Measurements from ENCODE around the gene RPS6KB2.

The RPS6KB2 gene

DNA sequence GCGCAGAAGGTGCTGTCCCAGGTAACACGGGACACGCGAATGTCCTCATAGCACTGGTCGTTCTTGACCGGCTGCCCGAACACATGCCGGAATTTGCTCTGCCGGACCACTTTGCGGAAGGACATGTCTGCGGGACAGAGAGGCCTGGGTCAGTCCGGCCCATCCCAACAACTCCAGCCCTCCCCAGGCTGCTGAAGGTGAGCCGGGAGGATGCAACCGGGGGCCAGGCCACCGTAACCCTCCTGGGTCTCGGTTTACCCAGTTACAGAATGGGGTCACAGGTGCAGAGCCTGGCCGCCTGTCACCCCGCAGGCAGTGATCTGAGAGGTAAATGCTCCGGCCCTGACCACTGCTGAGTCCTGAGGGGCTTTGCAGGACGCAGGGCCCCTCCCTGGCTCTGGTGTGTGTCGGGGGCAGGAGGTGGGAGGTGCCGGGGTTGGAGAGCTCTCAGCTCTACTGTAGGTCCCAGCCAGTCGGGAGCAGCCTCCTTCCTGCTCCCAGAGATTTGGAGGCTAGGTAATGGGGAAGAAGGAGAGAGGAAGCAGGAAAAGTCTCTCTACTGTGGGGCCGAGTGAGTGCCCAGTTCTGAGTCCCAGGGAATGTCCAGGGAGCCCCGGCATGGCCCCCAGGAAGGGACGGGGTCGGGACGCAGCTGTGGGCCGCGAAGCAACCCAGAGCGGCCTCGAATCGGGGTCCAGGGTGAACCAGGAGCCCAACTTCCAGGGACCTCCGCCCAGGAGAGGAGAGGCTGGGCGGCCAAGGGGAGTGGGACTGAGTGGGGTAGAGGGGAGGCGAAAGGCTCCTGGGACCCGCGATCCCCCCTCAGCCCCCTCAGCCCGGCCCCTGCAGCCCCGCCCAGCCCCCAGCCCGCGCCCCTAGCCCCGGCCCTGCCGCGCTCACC is 14.5 kb downstream of the RPS6KB2 start:
- DNase-seq (ENCODE audit: low spot score), result no peak

DNA sequence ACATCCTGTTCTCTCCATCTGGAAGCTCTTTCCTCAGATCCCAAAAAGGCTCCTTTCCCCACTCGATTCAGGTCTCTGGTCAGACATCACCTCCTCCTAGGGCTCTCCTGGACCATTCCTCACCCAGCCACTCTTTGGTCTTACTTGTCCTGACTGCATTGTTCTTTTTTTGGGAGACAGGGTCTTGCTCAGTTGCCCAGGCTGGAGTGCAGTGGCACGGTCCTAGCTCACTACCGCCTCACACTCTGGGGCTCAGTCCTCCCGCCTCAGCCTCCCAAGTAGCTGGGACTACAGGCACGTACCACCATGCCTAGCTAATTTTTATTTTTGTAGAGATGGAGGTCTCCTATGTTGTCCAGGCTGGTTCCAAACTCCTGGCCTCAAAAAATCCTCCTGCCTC is 17.2 kb downstream of the RPS6KB2 start:
- DNase-seq (ENCODE audit: low spot score), result no peak

DNA sequence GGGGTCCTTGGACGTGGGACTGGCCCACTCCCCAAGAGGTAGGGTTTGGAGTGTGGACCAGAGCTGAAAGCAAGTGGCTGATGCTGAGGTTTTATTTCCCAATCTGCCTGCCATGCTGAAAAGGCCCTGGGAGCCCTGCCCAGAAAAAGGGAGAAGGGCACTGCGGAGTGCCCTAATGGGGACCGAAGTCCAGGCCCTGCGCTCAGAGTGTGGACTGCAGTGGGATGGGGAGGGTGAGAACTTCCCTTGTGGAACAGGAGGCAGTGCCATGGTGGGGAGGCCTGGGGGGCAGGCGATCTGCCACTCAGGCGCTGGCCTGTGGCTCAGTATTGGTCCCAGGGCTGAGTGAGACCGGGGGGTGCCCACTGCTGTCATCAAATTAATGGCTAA is 19.9 kb downstream of the RPS6KB2 start:
- DNase-seq (ENCODE audit: low spot score), result no peak

DNA sequence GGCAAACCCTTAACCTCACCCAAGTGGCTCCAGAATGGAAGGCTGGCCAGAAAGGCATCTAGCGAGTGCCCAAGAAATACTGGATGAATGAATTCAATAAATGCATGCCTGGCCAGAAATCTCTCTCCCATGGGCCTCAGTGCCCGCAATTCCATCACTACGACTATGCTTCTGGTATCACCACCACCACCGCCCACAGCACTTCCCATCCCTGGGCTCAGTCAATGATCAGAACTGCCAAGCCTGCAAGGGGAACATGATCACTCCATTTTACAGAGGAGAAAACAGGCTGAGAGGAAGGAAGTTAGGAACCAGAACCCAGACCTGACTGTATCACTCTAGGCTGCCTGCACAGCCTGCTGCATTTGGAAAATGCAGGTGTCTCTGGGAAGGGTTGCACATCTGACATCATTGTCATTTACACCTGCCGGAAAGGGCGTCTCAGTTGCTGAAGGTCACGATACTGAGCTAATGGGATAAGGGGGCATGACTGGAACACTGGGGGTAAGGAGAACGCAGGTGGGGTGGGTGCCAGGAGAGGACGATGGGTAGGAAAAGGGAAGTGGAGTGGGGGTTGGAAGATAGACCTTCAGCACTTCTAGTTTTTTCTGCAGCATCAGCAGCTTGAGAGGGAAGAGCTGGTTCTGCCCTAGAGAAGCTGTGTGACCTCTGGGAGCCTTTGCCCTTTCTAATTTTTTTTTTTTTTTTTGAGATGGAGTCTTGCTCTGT is 21.0 kb downstream of the RPS6KB2 start:
- no peak for DNase-seq (ENCODE audit: low spot score)

DNA sequence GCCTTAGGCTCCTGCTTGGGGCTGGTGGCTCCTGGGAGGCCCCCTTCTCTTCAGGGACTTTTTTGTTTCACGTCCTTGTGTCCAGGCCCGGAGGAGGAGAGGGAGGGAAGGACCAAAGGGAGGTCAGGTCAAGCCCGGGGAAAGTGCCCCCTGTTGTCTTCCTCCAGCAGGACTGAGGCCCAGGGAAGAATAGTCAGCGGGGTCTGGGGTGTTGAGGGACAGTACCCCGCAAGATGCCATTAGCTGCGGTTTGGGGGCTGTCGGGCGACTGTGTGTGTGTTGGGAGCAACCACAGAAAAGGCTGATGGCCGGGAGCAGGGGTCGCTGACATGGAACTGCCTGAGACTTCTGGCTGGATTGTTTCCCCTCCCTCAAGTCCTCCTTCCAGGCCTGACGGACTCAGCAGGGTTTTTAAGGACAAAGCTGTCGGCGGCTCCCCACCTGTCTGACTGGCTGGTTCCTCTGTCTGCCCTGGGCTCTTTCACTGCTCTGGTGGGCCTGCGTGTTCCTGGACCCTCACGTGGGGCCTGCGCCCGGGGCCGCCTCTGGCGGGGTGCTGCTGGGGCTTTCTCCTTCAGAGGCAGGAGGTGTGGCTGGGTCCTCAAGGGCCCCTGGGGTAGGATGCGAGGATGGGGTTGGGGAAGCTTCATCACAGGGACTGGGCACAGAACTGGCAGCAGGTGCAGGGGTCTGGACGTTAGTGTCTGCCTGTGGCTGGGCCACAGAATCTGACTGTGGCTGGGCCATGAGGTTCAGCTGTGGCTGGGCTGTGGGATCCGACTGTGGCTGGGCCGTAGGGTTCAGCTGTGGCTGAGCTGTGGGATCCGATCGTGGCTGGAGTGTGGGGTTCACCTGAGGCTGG is 22.7 kb downstream of the RPS6KB2 start:
- DNase-seq (ENCODE audit: low spot score), result no peak

DNA sequence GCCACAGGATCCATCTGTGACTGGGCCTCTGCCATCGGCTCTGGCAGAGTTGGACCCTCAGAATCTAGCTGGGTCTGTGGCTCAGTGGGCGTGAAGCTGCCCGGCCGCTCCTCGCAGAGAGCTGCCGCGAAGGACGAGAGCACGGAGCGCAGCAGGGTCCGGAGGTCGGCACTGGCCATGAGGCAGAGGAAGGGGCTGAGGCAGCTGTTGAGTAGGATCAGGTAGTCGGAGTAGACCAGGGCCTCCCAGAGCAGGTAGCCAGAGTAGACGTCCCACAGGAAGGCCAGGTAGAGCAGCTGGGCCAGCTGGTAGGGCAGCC is 23.3 kb downstream of the RPS6KB2 start:
- no peak for DNase-seq (ENCODE audit: low spot score)

DNA sequence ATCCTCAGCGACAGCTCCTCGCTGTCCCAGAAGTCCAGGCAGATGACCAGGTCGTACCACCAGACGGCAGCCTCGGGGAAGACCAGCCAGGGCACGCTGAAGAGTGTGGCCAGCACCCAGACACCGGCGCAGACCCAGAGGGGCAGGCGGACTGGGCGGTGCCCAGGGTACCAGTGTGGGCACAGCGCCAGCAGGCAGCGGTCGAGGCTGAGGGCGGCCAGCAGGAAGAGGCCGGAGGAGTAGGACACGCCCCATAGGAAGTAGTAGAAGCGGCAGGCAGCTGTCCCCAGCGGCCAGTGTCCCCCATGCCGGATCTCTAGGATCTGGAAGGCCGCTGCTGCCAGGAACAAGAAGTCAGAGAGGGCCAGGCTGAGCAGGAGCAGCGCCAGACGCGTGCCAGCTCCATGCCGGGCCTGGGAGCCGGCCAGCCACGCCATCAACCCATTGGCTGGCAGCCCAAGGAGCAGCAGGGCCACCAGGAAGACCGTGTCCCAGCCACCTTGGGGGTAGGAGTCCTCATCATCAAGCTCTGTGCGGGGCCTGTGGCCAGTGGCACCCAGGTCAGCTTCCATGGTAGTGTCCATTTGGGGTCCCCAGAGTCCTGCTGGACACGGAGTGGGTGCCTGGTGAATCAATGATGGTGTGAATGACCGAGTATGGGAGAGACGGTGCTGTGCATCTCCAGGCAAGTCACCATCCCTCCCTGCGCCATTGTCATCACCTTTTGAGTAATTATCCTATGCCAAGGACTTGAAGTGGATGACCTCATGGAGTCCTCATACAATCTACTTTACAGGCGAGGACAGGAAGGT is 24.1 kb downstream of the RPS6KB2 start, which contains the start of gene GPR152:
GPR152 (minus strand) TSS at position 589 of the 812 bp plus-strand sequence; CDS start at position 584, 5 bp downstream.
- no peak for DNase-seq (ENCODE audit: low spot score)

DNA sequence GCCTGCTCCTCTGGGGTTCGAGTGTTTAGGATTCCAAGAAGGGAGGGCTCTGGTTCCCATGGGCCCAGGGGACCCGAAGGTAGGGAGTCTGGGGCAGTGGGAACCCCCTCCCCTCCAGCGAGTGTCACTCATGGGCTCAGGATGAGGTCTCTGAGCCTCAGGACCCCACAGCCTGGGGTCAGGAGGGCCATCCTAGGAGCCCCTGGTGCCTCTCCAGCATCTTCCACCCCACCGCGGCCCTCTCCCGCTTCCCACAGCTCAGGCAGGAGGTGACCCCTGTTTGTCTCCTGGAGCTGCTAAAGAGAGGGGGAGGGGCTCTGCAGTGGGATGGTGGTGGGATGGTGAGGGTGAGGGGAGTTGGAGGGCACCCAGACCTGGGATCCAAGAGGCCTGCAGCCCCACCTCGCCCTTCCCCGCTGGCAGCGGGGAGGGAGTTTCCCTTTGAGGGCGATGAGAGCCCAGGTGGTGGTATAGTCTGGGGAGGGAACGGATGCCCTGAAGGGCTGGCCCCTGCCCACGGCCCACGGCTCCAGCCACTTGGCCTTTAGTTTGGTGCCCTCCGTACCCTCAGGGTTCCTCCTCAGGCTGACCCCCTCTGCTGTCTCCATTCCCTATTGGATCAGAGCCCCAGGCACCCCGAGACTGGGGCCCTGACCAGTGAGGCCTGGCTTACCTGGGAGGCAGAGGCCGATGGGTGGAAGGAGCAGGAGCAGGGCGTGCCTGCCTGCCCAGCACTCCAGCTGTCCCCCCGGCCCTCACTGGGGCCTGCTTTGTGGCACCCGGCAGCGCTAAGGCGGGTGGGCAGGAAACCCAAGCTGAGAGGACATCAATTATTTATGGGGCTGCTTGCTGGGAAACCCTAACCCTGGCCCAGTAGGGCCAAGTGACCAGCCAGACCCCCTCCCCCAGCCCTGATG is 25.8 kb downstream of the RPS6KB2 start:
- no peak for DNase-seq (ENCODE audit: low spot score)

DNA sequence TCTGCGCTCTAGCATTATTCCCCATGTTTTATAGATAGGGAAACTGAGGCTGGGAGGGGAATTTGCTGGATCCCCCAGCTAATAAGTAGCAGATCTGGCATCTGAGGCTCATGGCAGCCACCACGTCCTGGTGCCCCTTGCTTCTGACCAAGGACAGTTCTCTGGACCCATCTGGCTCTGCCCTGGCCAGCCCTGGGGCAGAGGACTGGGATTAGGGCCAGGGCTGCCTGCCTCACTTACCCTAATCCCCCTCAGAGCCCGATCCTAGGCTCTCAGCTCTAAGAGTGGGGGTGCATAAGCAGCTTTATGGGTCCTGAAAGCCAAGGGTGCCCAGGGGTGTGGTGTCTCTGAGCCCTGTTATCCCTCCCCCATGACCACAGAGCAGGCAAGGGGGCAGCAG is 26.8 kb downstream of the RPS6KB2 start, which contains the start of gene CABP4:
CABP4 (plus strand) TSS at position 301 of the 400 bp plus-strand sequence; CDS start at position 371, 70 bp downstream.
- no peak for DNase-seq (ENCODE audit: low spot score)

DNA sequence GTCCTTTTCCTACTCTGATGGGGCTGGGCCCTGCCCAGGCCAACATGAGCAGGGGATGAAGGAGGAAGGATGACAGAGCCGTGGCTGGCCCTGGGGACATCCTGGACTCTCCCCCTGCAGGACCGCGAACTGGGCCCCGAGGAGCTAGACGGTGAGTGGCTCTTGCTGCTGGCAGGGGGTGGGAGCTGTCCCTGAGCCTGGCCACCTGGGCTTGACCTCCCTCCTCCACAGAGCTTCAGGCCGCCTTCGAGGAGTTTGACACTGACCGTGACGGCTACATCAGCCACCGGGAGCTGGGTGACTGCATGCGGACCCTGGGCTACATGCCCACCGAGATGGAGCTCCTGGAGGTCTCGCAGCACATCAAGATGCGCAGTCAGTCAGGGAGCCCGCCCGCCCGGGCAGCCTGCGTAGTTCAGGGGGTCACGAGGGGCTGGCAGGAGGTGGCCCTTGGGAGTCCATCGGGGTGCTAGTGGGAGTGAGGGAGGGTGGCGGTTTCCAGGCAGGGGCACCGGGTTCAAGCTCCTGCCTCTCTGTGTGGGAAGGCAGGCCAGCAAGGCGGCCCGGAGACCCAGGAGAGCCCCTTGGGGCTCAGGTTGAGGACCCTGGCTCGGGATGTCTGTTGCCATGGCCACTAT is 27.9 kb downstream of the RPS6KB2 start:
- no peak for DNase-seq (ENCODE audit: low spot score)

DNA sequence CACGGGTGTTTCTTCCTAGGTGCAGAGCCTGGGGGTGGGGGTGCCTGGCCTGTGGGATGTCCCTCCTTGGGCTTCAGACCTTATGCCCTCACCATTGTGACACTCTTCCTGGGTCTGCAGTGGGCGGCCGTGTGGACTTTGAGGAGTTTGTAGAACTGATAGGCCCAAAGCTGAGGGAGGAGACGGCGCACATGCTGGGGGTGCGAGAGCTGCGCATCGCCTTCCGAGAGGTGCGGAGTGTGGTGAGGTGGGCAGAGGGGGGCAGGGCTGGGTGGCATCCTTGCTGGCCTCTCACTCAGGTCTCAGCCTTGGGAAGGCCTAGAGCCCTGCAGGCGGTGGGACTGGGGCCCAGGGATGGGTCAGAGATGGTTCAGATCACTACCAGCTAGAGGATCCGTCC is 29.2 kb downstream of the RPS6KB2 start:
- no peak for DNase-seq (ENCODE audit: low spot score)

DNA sequence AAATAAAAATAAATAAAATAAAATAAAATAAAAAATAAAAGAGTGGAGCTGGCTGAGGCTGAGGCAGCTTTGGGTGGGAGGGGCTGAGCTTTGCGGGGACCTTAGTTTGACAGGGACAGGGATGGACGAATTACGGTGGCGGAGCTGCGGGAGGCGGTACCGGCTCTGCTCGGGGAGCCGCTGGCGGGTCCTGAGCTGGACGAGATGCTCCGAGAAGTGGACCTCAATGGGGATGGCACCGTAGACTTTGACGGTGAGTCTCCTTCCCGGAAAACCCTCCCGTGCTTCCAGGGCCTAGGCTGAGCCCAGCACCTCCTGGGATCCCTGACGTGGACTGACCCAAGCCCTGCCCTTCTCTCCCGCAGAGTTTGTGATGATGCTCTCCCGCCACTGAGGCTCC is 30.0 kb downstream of the RPS6KB2 start:
- DNase-seq (ENCODE audit: low spot score), result no peak

DNA sequence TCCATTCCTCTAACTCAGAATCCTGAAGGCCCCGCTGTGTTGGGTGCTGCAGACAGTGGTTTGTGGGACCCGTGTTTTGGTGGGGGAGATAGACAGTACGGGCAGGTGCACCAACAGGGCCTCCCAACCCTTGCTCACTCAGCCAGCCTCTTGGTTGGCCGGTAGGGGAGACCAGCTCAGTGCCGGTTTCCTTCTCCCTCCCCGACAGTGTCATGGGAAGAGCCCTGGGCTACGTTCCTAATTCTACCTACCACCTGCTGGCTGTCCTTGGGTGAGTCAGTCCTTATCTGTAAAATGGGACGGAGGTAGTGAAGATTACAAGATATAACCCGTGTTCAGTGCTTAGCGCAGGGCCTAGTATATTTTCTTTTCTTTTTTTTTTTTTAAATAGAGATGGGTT is 34.9 kb downstream of the RPS6KB2 start:
- no peak for DNase-seq (ENCODE audit: low spot score)

DNA sequence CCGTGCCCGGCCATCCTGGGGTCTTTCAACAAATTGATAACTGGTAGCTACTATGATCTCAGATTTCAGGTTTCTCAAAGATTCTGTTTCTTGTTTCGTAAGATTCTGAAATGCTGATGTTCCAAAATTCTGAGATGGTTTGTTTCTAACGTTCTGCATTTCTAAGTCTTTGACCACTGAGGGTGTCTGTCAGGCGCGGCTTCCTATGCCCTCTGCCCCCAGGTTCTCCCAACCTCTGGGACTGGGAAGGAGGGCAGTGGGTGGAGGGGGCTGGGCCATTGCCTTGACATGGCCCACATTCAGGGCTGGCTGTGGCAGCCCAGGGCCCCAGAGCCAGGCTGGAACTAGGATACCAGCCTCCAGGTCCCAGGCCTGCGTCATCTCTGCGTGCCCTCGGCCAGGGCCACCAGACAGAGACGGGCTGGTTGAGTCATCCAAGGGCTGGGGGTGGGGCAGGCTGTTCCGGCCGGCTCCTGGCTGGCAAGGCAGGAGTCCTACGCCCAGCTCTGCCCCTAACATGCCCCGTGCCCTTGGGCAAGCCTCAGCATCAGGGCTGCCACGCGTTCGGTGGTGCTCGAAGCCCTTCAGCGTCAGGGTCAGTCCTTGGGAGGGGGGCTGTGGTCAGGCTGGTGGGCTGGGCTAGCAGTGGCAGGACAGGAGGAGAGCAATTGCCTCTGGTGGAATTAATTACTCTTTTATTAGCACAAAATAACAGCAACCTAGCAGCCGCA is 35.6 kb downstream of the RPS6KB2 start:
- DNase-seq (ENCODE audit: low spot score), result peak; percentile 89

DNA sequence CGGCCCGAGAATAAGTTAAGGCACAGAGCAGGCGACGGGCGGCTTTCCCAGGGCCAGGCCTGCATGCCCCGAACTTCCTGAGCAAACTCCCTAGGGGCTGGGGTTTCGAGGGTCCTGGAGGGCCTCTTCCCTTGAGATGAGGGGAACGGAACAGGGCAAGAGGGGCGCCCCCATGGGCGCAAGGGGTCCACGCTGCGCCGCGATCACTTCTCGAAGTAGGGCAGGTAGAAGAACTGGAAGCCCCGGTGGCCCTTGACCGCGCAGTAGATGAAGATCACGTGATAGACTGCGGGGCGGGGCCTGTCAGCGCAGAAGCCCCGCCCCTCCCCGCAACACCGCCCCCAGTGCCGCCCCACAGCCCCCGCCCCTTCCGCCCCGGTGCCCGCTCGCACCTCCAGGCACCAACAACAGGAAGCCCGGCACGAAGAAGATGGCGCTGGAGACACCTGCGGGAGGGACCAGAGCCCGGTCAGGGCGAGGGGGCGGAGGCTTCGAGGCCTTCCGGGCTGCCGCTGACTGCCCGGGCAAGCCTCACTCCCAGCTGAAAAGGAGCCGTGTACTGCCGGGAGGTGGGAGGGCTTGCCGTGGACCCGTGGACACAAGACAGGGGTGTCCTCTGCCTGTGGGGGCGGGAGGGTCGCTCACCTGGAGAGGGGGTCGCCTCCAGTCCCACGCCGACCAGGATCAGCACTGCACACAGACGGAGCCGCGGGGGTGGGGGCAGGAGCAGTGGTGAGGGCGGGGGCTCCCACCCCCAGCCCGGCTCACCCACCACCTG is 36.3 kb downstream of the RPS6KB2 start:
- peak; percentile 95 for DNase-seq (ENCODE audit: low spot score)

DNA sequence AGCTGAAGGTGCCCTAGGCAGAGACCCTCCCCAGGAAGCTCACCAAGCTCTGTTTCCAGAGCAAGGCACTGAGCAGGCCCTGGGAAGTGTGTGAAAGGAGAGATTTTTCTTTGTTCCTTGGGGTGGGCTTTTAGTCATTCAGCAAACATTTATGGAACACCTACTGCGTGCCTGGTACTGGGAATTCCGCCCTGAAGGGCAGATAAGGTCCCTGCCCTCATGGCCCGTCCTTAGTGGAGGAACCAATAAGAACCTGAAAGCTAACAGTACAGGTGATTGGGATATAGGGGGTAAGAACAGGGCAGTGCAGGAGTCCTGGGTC is 36.9 kb downstream of the RPS6KB2 start:
- peak; percentile 43 for DNase-seq (ENCODE audit: low spot score)

DNA sequence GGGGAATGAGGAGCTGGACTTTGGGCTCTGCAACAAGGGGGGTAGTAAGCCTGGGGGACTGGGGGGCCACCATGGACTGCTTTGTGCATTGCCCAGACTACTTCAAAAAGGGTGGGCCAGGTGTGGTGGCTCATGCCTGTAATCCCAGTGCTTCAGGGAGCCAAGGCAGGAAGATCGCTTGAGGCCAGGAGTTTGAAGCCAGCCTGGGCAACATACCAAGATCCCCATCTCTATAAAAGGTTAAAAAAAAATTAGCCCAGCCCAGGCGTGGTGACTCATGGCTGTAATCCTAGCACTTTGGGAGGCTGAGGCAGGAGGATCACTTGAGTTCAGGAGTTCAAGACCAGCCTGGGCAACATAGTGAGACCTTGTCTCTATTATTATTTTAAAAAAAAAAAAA is 37.2 kb downstream of the RPS6KB2 start:
- DNase-seq (ENCODE audit: low spot score), result peak; percentile 65

DNA sequence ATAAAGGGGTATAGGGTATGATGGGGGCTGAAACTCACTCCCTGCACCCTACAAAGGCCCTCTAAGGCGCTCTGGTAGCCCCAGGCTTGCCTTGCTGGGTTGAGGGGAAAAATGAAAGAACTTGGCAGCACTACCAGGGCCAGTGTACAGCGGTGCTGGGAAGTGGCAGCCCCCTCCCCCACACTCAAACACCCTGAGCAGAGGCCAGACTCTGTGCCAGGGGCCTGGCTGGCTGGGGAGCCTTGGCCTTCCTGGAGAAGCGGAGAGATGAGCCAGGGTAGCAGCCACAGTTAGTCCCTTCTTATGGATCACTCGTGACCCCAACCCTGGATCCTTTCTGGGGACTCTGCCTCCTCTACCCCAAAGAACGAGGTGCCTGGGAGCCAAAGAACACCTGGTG is 38.1 kb downstream of the RPS6KB2 start:
- DNase-seq (ENCODE audit: low spot score), result no peak

Measured in LoVo (cell line).